Measurements from ENCODE around the gene TRIM27. TPM values are rescaled to one million over a fixed set of nuclear protein-coding genes. Genes with fewer than 3 reads are reported as not detected.

TRIM27 gene
- total and polyA plus RNA-seq, 10 of the 15 experiments (the other 5 are each of a cell fraction or from before 2014, with no cell fraction given): 18.5 to 74.7 (median 58.0) TPM

DNA sequence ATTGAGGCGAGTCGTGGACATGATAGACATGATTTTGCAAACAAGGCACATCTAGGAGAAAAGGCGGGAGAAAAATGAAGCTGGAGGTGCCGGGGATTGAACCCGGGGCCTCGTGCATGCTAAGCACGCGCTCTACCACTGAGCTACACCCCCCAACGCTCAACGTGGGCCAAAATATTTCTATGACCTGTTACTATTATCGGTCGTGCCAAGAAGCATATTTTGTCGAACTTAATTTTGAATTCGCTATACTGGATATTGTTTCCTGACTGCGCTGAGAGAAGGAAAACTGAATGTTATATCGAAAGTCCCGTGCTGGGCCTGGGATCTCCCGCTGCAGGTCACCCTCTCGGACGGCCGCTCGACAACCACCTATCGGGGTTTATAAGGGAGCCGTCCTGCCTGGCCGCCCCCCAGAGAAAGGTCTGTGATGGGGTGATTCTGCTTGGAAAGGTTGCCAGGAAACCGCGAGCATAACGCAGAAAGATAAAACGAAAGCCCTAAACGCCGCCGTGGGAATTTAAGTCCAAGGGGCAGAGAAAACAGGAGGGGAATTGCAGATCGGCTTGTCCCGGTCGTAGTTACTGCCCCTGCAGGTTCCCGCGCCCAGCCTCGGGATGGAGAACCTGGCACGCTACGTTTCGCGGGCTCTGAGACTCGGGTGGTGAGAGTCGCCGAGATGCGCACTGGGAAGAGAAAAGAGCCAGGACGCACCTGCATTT lies 60.0 kb downstream of the TRIM27 start (continued):
- TF ChIP-seq SKIL (IDR thresholded peaks at IDR 0.05; ENCODE audit: low read depth, poor library complexity, severe bottlenecking): peak; percentile 80
- peak; percentile 45; the same call in 1 of the 2 replicates for TF ChIP-seq GABPA (IDR thresholded peaks at IDR 0.05; ENCODE audit: low read depth)
- no peak for TF ChIP-seq BRCA1 (IDR thresholded peaks at IDR 0.05; ENCODE audit: low read depth, low read length)
- TF ChIP-seq TCF12 (IDR thresholded peaks at IDR 0.05; ENCODE audit: low read depth, low read length): no peak
- peak; percentile 89; the same call in 1 of the 2 replicates for TF ChIP-seq ZNF207 (IDR thresholded peaks at IDR 0.05; ENCODE audit: borderline replicate concordance)
- TF ChIP-seq RUNX3 (IDR thresholded peaks at IDR 0.05; ENCODE audit: low read length): peak; percentile 45

DNA sequence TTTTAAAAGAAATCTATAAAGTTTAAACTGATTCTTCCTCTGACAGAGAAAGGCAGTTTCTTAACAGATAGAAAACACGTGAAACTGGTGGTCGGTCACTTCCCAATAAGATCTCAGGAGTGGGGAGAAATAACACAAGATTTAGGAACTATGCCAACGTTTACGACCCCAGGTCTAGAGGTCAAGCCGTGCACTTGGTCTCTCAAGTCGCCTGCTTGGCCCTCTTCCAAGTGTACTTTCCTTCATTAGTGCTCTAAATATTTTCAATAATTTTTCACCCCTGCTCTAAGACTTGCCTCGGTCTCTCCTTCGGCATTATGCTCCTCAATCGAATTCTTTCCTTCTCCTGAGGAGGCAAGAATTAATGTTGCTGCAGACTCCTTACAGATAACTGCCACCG lies 61.7 kb downstream of the TRIM27 start:
- H3K9me3 ChIP-seq (replicated peaks; ENCODE audit: control insufficient read depth, insufficient read depth, low read length): peaks cover 2% of the 10 kb centered on the region; the same call in 2 of the 3 replicates
- ATAC-seq: no peak
- H3K9ac ChIP-seq (ENCODE audit: control insufficient read depth, insufficient read depth, low read length): no peak overlapping the region
- no peaks in the 10 kb centered on the region for H3K79me2 ChIP-seq (ENCODE audit: control insufficient read depth, insufficient read depth, low read length)
- intact Hi-C loops (cut with micrococcal nuclease; ENCODE audit: unreplicated experiment) (loop anchor here (2.0 kb wide), 1 partner anchor 35 kb away; no protein-coding TSS in a partner anchor), in situ Hi-C loops (cut with MboI) (no loop called here)
- H2AFZ ChIP-seq (ENCODE audit: control insufficient read depth, low read depth, low read length): no peak overlapping the region
- ChIA-PET SMC1A (ENCODE audit: uncharacterized antibody, unreplicated experiment) (interaction anchor here (1.1 kb wide), 1 partner anchor 143 kb away, joined by 4 read pairs; no protein-coding TSS in a partner anchor), CTCF (no interaction called here), POLR2A (interaction anchor here (0.6 kb wide), 1 partner anchor 20 kb away, joined by 6 read pairs; no protein-coding TSS in a partner anchor), RAD21 (ENCODE audit: unreplicated experiment) (no interaction called here)
- H3K27me3 ChIP-seq (replicated peaks in 1 of 2; ENCODE audit: control insufficient read depth in 2 of 2, insufficient read depth in 2 of 2, low read length in 1 of 2): no peaks in the 10 kb centered on the region; a peak in 1 of 4 replicates
- no peak overlapping the region for H3K27ac ChIP-seq (ENCODE audit: control insufficient read depth, insufficient read depth)
- no peaks in the 10 kb centered on the region for H4K20me1 ChIP-seq (ENCODE audit: control insufficient read depth, insufficient read depth)
- FAIRE-seq: no peak
- H3K36me3 ChIP-seq (ENCODE audit: control insufficient read depth in 2 of 2, insufficient read depth in 2 of 2, low read length in 1 of 2): no peaks in the 10 kb centered on the region
- no peak overlapping the region for H3K4me3 ChIP-seq
- H3K4me2 ChIP-seq (ENCODE audit: control insufficient read depth, insufficient read depth): no peak overlapping the region
- DNase-seq (ENCODE audit: low read depth, low spot score): no peak
- H3K4me1 ChIP-seq (ENCODE audit: control insufficient read depth, insufficient read depth, low read length): peaks cover 2% of the 10 kb centered on the region; the same call in 1 of the 2 replicates
- TF ChIP-seq RUNX3 (IDR thresholded peaks at IDR 0.05; ENCODE audit: low read length): no peak
- TF ChIP-seq JUND (IDR thresholded peaks at IDR 0.05; ENCODE audit: low read depth, low read length): no peak
- no peak for TF ChIP-seq SREBF2 (IDR thresholded peaks at IDR 0.05; ENCODE audit: low read length)
- no peak for TF ChIP-seq IRF3 (IDR thresholded peaks at IDR 0.05)
- no peak for TF ChIP-seq E2F8 (IDR thresholded peaks at IDR 0.05; ENCODE audit: low read depth, partially characterized antibody)
- no peak for TF ChIP-seq CBFB (IDR thresholded peaks at IDR 0.05; ENCODE audit: low read depth)
- no TSS peak for BruUV-seq (replicated peaks)
- 69% methylated on average over 10 of the region's 10 CpGs for WGBS (ENCODE audit: insufficient coverage, insufficient replicate concordance, low lambda C conversion rate, missing lambda C conversion rate)
